Neutrophil (primary cell): ENCODE measurements around the gene KIF6.

Experiments
- H3K27ac ChIP-seq: fragments of 200-600 bp; sonication (generic); 2 replicates; pipeline ENCODE4 v1.5.1; 2016; ENCODE audit warnings: mild to moderate bottlenecking, moderate library complexity
- H3K27me3 ChIP-seq: fragments of 200-600 bp; sonication (generic); 2 replicates; pipeline ENCODE4 v1.6.0; 2016; ENCODE audit warnings: mild to moderate bottlenecking
- H3K36me3 ChIP-seq: fragments of 200-600 bp; sonication (generic); 2 replicates; pipeline ENCODE4 v1.5.1; 2017
- H3K4me1 ChIP-seq, 2 experiments: fragments of 200-600 bp in 1 of 2; sonication (generic) in 1 of 2; 1 replicate in 1 of 2; 2 replicates in 1 of 2; pipeline versions ENCODE4 v1.5.1 to v1.6.1; 2013 to 2016; ENCODE audit warnings: low read depth in 1 of 2, low read length in 1 of 2, mild to moderate bottlenecking in 1 of 2, moderate library complexity in 1 of 2; ENCODE audit not compliant: control insufficient read depth in 1 of 2, insufficient read depth in 1 of 2
- H3K4me3 ChIP-seq, 2 experiments: fragments of 200-600 bp in 1 of 2; sonication (generic) in 1 of 2; 1 replicate in 1 of 2; 2 replicates in 1 of 2; pipeline ENCODE4 v1.5.1; 2013 to 2016; ENCODE audit warnings: low read depth in 1 of 2, low read length in 1 of 2, mild to moderate bottlenecking in 1 of 2, moderate library complexity in 1 of 2
- H3K9me3 ChIP-seq: fragments of 200-600 bp; sonication (generic); 2 replicates; pipeline ENCODE4 v1.5.1; 2016
- CTCF ChIP-seq: fragments of 200-600 bp; sonication (generic); IDR thresholded peaks from 2 replicates; pipeline ENCODE4 v1.5.1; 2016; ENCODE audit warnings: antibody characterized with exemption

KIF6 gene

GRCh38 chr6:39602601-39603519 lies 122.3 kb downstream of the KIF6 start:
- H3K9me3 ChIP-seq: no peaks in the 10 kb centered on the region
- H3K27ac ChIP-seq: no peak overlapping the region
- no peaks in the 10 kb centered on the region for H3K4me1 ChIP-seq
- no peak overlapping the region for H3K4me3 ChIP-seq
- H3K36me3 ChIP-seq: no peaks in the 10 kb centered on the region
- H3K27me3 ChIP-seq: peaks cover 16% of the 10 kb centered on the region
- no peak for TF ChIP-seq CTCF

- Histone ChIP-seq H3K9me3 (no peaks in the 10 kb centered on the region), H3K27me3 (peaks cover 10% of the 10 kb centered on the region), H3K36me3 (no peaks in the 10 kb centered on the region), H3K4me3 (no peak overlapping the region), H3K27ac (no peak overlapping the region), H3K4me1 (no peaks in the 10 kb centered on the region)
- no peak for TF ChIP-seq CTCF
These were observed 125.2 kb downstream of the KIF6 start for GRCh38 chr6:39599973-39600372.

- no peaks in the 10 kb centered on the region for H3K36me3 ChIP-seq
- H3K4me1 ChIP-seq: no peaks in the 10 kb centered on the region
- peaks cover 10% of the 10 kb centered on the region for H3K27me3 ChIP-seq
- no peak overlapping the region for H3K27ac ChIP-seq
- no peak overlapping the region for H3K4me3 ChIP-seq
- H3K9me3 ChIP-seq: no peaks in the 10 kb centered on the region
- TF ChIP-seq CTCF: no peak
These were observed 125.9 kb downstream of the KIF6 start for GRCh38 chr6:39599341-39599740.

GRCh38 chr6:39594285-39594684 lies 130.9 kb downstream of the KIF6 start:
- no peak overlapping the region for H3K27ac ChIP-seq
- H3K4me3 ChIP-seq: no peak overlapping the region
- H3K9me3 ChIP-seq: no peaks in the 10 kb centered on the region
- H3K4me1 ChIP-seq: no peaks in the 10 kb centered on the region
- H3K27me3 ChIP-seq: no peaks in the 10 kb centered on the region
- TF ChIP-seq CTCF: no peak
- no peaks in the 10 kb centered on the region for H3K36me3 ChIP-seq

GRCh38 chr6:39593646-39594045 lies 131.6 kb downstream of the KIF6 start:
- H3K9me3 ChIP-seq: no peaks in the 10 kb centered on the region
- H3K4me1 ChIP-seq: no peaks in the 10 kb centered on the region
- no peaks in the 10 kb centered on the region for H3K36me3 ChIP-seq
- no peak overlapping the region for H3K4me3 ChIP-seq
- no peak for TF ChIP-seq CTCF
- H3K27ac ChIP-seq: no peak overlapping the region
- H3K27me3 ChIP-seq: no peaks in the 10 kb centered on the region
